NCI-H2171 treated with DMSO at 0.1 percent for 48 hours (cell line): Measurements from ENCODE around the gene UHMK1.
"Not testable (repeated sequence)": the region's sequence is repeated elsewhere in the genome, so short reads cannot be mapped to it uniquely, and the experiment has no call there.

Source experiments
- DNase-seq: peaks from one replicate; lab custom pipeline; 2025; lab: John Stamatoyannopoulos, UW

Gene UHMK1

GRCh38 chr1:162497723-162498495 lies at the start of gene UHMK1:
TSS of gene UHMK1 (plus strand) at chr1:162497818. CDS start at chr1:162498001, 183 bp downstream.
- DNase-seq: peak; percentile 94

- DNase-seq: not testable (repeated sequence)
Measured at GRCh38 chr1:162454361-162454760, 43.3 kb upstream of the UHMK1 start.

GRCh38 chr1:162456323-162456722 lies 41.3 kb upstream of the UHMK1 start:
- no peak for DNase-seq

- DNase-seq: no peak
Measured at GRCh38 chr1:162458236-162458635, 39.4 kb upstream of the UHMK1 start.

- not testable (repeated sequence) for DNase-seq
Measured at GRCh38 chr1:162462425-162462824, 35.2 kb upstream of the UHMK1 start.

GRCh38 chr1:162463021-162463420 lies 34.6 kb upstream of the UHMK1 start:
- no peak for DNase-seq

GRCh38 chr1:162466797-162467196 lies 30.8 kb upstream of the UHMK1 start:
- DNase-seq: no peak

- no peak for DNase-seq
Measured at GRCh38 chr1:162470216-162470615, 27.4 kb upstream of the UHMK1 start.

- no peak for DNase-seq
Measured at GRCh38 chr1:162471290-162471853, 26.2 kb upstream of the UHMK1 start.

- no peak for DNase-seq
Measured at GRCh38 chr1:162475089-162475488, 22.5 kb upstream of the UHMK1 start.

GRCh38 chr1:162475539-162476185 lies 22.0 kb upstream of the UHMK1 start:
- no peak for DNase-seq

- DNase-seq: no peak
Measured at GRCh38 chr1:162476620-162477019, 21.0 kb upstream of the UHMK1 start.

- no peak for DNase-seq
Measured at GRCh38 chr1:162485236-162485635, 12.4 kb upstream of the UHMK1 start.

GRCh38 chr1:162487241-162487640 lies 10.4 kb upstream of the UHMK1 start:
- no peak for DNase-seq

- no peak for DNase-seq
Measured at GRCh38 chr1:162488219-162488618, 9.4 kb upstream of the UHMK1 start.

GRCh38 chr1:162495531-162496233 lies 1.9 kb upstream of the UHMK1 start:
- not testable (repeated sequence) for DNase-seq

- DNase-seq: no peak
Measured at GRCh38 chr1:162497104-162497722, 405 bp upstream of the UHMK1 start.

- no peak for DNase-seq
Measured at GRCh38 chr1:162498496-162498810, 835 bp downstream of the UHMK1 start.

- no peak for DNase-seq
Measured at GRCh38 chr1:162500805-162501204, 3.2 kb downstream of the UHMK1 start.

GRCh38 chr1:162502077-162502476 lies 4.5 kb downstream of the UHMK1 start:
- no peak for DNase-seq

- no peak for DNase-seq
Measured at GRCh38 chr1:162502928-162503327, 5.3 kb downstream of the UHMK1 start.

- no peak for DNase-seq
Measured at GRCh38 chr1:162527314-162527713, 29.7 kb downstream of the UHMK1 start.
